NCI-H82 treated with DMSO at 0.1 percent for 48 hours (cell line): ENCODE data around the gene CHRNA5.
"Not testable (repeated sequence)": the region's sequence is repeated elsewhere in the genome, so short reads cannot be mapped to it uniquely, and the experiment has no call there.

Experiments
- DNase-seq: peaks from one replicate; lab custom pipeline; 2025; ENCODE audit not compliant: unreplicated experiment; lab: John Stamatoyannopoulos, UW

The CHRNA5 gene

GRCh38 chr15:78565097-78565950 lies at the start of gene CHRNA5:
Gene CHRNA5, plus strand, starts transcription at chr15:78565520. Its CDS starts 200 bp downstream, at chr15:78565720.
- DNase-seq: peak; percentile 84

DNA sequence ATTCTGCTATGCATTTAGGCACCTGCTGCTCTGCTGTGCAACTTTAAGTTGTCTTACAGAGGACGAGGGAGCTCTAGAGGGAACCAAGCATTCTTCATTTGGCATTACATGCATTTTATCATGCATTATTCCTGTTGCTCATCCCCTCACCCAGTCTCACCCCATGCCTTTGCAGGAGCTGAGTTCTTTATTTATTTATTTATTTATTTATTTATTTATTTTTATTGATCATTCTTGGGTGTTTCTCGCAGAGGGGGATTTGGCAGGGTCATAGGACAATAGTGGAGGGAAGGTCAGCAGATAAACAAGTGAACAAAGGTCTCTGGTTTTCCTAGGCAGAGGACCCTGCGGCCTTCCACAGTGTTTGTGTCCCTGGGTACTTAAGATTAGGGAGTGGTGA lies 45.3 kb upstream of the CHRNA5 start:
- DNase-seq: not testable (repeated sequence)

DNA sequence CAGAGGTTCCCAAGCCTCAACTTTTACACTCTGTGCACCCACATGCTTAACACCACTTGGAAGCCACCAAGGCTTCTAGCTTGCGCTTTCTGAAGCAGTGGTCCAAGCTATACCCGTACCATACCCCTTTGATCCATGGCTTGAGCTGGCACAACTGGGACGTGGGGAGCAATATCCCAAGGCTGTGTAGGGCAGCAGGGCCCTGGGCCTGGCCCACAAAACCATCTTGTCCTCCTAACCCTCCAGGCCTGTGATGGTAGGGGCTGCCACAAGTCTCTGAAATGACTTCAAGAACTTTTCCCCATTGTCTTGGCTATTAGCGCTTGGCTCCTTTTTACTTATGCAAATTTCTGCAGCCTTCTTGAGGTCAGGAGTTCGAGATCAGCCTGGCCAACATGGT lies 41.1 kb upstream of the CHRNA5 start:
- no peak for DNase-seq

- no peak for DNase-seq
Measured at GRCh38 chr15:78527325-78527724, 38.0 kb upstream of the CHRNA5 start.

- no peak for DNase-seq
Measured at GRCh38 chr15:78533331-78533730, 32.0 kb upstream of the CHRNA5 start.

DNA sequence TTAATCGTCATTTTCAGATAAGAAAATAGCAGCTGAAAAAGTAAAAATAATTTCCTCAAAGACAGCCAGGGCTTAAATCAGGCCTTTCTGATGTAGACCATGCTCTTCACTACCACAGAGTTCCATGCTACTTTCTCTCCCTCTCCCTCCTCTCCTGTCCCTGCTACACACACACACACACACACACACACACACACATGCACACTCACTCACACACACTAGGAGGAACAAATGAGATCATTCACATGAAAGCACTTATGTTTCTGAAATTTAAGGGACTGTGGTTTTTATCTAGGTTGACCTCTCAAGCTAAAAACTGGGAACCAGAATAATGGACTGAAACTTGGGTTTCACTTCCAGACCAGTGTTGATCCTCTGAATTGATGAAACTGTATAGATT lies 29.2 kb upstream of the CHRNA5 start:
- no peak for DNase-seq

DNA sequence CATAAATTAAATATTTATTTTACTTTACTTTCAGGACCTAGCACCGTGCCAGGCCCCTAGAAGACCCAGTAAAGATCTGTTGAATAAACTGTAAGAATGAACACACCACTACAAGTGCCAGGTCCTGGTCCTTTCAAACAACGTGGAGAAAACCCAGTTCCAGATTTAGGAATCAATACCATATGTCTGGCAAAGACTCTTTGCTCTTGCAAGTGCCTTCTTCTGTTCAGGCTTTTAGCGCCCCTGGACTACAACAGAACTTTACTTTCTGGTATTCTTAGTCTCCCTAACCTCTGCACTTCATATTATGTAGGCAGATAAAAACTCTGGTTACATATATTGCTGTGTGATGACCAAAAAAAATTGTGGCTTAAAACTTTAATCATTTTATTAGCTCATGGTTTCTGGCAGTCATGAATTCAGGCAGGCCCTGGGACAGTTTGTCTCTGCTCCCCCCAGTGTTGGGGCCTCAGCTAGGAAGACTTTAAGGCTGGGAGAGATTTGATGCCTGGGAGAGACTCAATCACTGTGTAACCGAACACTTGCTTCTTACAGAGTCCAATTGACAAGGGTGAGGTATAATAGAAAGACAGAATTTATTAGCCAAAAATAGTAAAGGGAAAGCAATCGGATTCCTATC lies 27.9 kb upstream of the CHRNA5 start:
- DNase-seq: no peak

- no peak for DNase-seq
Measured at GRCh38 chr15:78538358-78538757, 27.0 kb upstream of the CHRNA5 start.

- DNase-seq: not testable (repeated sequence)
Measured at GRCh38 chr15:78539464-78540140, 25.7 kb upstream of the CHRNA5 start.

DNA sequence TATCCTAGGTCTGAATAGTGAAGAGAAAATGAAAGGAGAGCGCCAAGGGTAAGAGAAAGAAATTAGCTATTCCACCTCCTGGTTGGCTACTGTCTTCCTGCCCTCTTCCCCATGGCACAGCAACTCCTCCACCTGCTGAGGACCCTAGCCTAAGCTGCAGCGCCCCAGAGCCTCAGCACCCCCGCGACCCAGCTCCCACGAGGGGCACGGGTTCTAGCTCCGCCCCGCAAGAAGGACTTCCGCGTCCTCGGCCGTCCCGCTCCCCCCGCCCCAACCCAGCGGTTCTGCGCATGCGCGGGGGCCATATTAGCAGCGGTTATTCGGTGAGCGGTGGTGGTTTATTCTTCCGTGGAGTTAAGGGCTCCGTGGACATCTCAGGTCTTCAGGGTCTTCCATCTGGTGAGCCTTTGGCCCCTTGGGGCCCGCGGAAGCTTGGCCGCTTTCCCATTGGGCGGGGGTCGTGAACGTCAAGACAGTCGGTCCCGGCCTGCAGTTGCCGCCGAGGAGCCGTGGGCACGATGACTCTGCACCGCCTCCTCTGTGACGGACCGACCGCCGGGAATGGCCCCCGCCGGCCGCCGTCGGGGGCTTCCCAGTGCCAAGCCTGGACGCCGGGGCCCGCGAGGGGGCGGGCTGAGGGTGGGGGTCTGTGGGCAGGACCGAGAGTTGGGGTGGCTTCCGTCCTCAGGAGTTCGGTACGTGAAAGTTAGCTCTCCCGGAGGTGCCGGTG lies 25.0 kb upstream of the CHRNA5 start, which contains the start of gene PSMA4:
Gene PSMA4, plus strand, starts transcription at position 304 of the 730 bp plus-strand sequence. CDS start 1,484 bp downstream, outside the sequence.
- peak; percentile 63 for DNase-seq

GRCh38 chr15:78540871-78541743 lies 24.2 kb upstream of the CHRNA5 start:
- DNase-seq: no peak

- no peak for DNase-seq
Measured at GRCh38 chr15:78541744-78542034, 23.6 kb upstream of the CHRNA5 start.

DNA sequence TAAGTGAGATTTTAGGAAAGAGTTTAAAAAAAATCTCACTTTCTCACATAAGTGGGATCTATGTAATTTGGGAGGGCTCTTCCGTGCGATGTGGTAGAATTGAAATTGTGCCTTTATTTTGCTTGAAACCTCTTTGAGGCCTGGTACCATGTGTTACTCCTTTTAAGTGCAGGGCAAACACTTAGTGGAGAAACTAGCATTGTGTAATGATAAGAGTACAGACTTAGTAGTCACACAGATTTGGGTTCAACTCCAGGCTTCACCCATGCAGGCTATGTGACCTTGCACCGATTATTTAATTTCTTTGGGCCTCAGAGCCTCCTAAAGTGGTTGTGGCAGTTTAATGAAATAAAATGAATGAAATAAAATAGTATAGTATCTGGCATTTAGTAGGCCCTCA lies 22.7 kb upstream of the CHRNA5 start:
- DNase-seq: no peak

- DNase-seq: no peak
Measured at GRCh38 chr15:78550194-78550593, 15.1 kb upstream of the CHRNA5 start.

DNA sequence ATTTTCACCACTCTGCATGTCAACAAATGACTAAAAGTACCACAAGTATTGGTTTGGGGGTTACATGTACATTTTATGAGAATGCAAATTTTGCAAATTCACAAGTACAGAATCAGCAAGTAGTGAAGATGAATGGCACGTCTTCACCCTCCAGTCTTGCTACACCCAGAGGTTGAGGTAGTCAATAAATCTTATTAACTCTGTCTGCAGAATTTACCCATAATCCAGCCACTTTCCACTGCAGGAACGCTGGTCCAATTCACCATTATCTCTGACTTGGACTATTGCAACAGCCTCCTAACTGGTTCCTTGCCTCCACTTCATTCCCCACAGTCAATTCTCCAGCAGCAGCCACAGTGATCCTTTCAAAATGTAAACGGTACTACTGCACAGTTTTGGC lies 14.5 kb upstream of the CHRNA5 start:
- DNase-seq: no peak

DNA sequence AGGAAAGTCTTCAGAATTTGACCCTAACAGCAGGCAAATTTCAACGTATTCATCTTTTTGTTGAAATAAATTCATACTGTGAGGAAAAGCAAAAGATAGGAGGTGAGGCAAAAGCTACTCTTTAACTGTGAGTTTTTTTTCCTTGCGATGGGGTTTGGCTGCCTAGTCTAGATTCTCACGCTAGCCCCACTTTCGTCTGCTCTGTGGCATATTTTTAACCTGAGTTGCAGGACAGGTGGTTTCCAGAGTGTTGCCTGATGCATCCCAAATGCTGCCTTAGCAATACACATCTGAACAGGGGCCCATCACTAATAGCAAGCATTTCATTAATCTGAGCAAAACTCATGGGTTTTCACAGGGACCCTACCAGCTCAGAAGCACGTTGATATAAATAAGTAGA lies 13.4 kb upstream of the CHRNA5 start:
- DNase-seq: no peak

- DNase-seq: no peak
Measured at GRCh38 chr15:78552597-78552996, 12.7 kb upstream of the CHRNA5 start.

- DNase-seq: not testable (repeated sequence)
Measured at GRCh38 chr15:78560201-78560600, 5.1 kb upstream of the CHRNA5 start.

- DNase-seq: no peak
Measured at GRCh38 chr15:78561490-78561889, 3.8 kb upstream of the CHRNA5 start.

GRCh38 chr15:78563092-78563491 lies 2.2 kb upstream of the CHRNA5 start:
- DNase-seq: no peak
